GM12878 (cell line): ENCODE measurements around the gene TRIM39.

Experiments used
- CHD2 ChIP-seq: IDR thresholded peaks from 2 replicates; pipeline ENCODE4 v1.6.1; 2011; ENCODE audit warnings: low read depth, low read length, improper control_type of control experiment, borderline replicate concordance
- FOXM1 ChIP-seq: IDR thresholded peaks from 2 replicates; pipeline ENCODE4 v1.6.1; 2012; ENCODE audit warnings: low read depth, mild to moderate bottlenecking, inconsistent platforms, low read length, moderate library complexity
- HCFC1 ChIP-seq: fragments of 150-350 bp; IDR thresholded peaks from 2 replicates; pipeline ENCODE4 v1.6.1; 2014; ENCODE audit warnings: low read length
- LARP7 ChIP-seq: fragments of 450-650 bp; IDR thresholded peaks from 2 replicates; pipeline ENCODE4 v1.6.1; 2017; ENCODE audit warnings: mild to moderate bottlenecking
- NR2C2 ChIP-seq: IDR thresholded peaks from 2 replicates; pipeline ENCODE4 v1.6.1; 2011; ENCODE audit warnings: borderline replicate concordance, low read depth; ENCODE audit not compliant: control insufficient read depth, insufficient read length
- POLR2A ChIP-seq: IDR thresholded peaks from 2 replicates; pipeline ENCODE4 v1.6.1; 2011; ENCODE audit warnings: low read depth, mild to moderate bottlenecking, low read length
- STAT1 ChIP-seq: fragments of 450-650 bp; conservative IDR thresholded peaks from 2 replicates; pipeline ENCODE4 v1.6.1; 2014; ENCODE audit warnings: antibody characterized with exemption, mild to moderate bottlenecking
- TCF3 ChIP-seq: IDR thresholded peaks from 2 replicates; pipeline ENCODE4 v1.6.1; 2012; ENCODE audit warnings: low read depth, mild to moderate bottlenecking, low read length, borderline replicate concordance; ENCODE audit not compliant: insufficient read depth
- TF ChIP-seq, protein P1 (sequence below): fragments of 450-650 bp; formaldehyde crosslinking; IDR thresholded peaks from 2 replicates; pipeline ENCODE4 v1.5.0; 2022; ENCODE audit warnings: mild to moderate bottlenecking, missing genetic modification characterization
- TF ChIP-seq, protein P2 (sequence below), 3 experiments: IDR thresholded peaks in 2 of 3; conservative IDR thresholded peaks in 1 of 3; 2 replicates each; pipeline ENCODE4 v1.5.1; 2011; ENCODE audit warnings: low read depth in 3 of 3, low read length in 3 of 3, mild to moderate bottlenecking in 3 of 3, control low read depth in 2 of 3, moderate library complexity in 2 of 3, inconsistent platforms in 1 of 3, mixed read lengths in 1 of 3; ENCODE audit not compliant: control insufficient read depth in 2 of 3, insufficient read depth in 1 of 3; ENCODE audit errors: extremely low read depth in 1 of 3
- TF ChIP-seq, protein P3 (sequence below): fragments of 450-650 bp; IDR thresholded peaks from 2 replicates; pipeline ENCODE4 v1.6.1; 2018; ENCODE audit warnings: mild to moderate bottlenecking, low read depth, moderate library complexity; ENCODE audit not compliant: partially characterized antibody
- TF ChIP-seq, protein P4 (sequence below): IDR thresholded peaks from 2 replicates; pipeline ENCODE4 v1.6.1; 2012; ENCODE audit warnings: low read length, inconsistent platforms

DNA sequence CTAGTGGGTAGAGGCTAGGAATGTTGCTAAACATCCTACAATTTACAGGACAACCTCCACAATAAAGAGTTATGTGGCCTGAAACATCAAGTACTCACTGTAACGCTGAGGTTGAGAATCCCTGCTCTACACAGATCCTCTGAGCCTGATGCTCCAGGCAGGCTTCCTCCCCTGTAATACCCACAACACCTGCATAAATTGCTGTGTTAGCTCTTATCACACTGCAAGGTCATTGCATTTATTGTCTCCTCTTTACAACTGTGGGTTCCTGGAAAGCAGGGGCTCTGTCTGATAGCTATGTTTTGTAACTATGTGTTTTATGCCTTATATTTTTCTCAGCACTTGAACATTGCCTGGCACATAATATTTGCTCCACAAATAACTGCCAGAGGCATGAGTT is 29.8 kb downstream of the TRIM39 start:
- TF ChIP-seq, protein P1, sequence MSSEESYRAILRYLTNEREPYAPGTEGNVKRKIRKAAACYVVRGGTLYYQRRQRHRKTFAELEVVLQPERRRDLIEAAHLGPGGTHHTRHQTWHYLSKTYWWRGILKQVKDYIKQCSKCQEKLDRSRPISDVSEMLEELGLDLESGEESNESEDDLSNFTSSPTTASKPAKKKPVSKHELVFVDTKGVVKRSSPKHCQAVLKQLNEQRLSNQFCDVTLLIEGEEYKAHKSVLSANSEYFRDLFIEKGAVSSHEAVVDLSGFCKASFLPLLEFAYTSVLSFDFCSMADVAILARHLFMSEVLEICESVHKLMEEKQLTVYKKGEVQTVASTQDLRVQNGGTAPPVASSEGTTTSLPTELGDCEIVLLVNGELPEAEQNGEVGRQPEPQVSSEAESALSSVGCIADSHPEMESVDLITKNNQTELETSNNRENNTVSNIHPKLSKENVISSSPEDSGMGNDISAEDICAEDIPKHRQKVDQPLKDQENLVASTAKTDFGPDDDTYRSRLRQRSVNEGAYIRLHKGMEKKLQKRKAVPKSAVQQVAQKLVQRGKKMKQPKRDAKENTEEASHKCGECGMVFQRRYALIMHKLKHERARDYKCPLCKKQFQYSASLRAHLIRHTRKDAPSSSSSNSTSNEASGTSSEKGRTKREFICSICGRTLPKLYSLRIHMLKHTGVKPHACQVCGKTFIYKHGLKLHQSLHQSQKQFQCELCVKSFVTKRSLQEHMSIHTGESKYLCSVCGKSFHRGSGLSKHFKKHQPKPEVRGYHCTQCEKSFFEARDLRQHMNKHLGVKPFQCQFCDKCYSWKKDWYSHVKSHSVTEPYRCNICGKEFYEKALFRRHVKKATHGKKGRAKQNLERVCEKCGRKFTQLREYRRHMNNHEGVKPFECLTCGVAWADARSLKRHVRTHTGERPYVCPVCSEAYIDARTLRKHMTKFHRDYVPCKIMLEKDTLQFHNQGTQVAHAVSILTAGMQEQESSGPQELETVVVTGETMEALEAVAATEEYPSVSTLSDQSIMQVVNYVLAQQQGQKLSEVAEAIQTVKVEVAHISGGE (CRISPR knock-in tag), result no peak
- TF ChIP-seq, protein P2, sequence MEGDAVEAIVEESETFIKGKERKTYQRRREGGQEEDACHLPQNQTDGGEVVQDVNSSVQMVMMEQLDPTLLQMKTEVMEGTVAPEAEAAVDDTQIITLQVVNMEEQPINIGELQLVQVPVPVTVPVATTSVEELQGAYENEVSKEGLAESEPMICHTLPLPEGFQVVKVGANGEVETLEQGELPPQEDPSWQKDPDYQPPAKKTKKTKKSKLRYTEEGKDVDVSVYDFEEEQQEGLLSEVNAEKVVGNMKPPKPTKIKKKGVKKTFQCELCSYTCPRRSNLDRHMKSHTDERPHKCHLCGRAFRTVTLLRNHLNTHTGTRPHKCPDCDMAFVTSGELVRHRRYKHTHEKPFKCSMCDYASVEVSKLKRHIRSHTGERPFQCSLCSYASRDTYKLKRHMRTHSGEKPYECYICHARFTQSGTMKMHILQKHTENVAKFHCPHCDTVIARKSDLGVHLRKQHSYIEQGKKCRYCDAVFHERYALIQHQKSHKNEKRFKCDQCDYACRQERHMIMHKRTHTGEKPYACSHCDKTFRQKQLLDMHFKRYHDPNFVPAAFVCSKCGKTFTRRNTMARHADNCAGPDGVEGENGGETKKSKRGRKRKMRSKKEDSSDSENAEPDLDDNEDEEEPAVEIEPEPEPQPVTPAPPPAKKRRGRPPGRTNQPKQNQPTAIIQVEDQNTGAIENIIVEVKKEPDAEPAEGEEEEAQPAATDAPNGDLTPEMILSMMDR (IDR thresholded peaks at IDR 0.05 in 2 of 3, conservative IDR thresholded peaks at IDR 0.05 in 1 of 3; ENCODE audit: control insufficient read depth in 2 of 3, extremely low read depth in 1 of 3, insufficient read depth in 1 of 3, low read depth in 3 of 3, low read length in 3 of 3), result no peak
- TF ChIP-seq HCFC1 (no peak), NR2C2 (no peak), POLR2A (no peak), FOXM1 (no peak), TCF3 (no peak), CHD2 (no peak), LARP7 (no peak), STAT1 (no peak)
- TF ChIP-seq, protein P3, sequence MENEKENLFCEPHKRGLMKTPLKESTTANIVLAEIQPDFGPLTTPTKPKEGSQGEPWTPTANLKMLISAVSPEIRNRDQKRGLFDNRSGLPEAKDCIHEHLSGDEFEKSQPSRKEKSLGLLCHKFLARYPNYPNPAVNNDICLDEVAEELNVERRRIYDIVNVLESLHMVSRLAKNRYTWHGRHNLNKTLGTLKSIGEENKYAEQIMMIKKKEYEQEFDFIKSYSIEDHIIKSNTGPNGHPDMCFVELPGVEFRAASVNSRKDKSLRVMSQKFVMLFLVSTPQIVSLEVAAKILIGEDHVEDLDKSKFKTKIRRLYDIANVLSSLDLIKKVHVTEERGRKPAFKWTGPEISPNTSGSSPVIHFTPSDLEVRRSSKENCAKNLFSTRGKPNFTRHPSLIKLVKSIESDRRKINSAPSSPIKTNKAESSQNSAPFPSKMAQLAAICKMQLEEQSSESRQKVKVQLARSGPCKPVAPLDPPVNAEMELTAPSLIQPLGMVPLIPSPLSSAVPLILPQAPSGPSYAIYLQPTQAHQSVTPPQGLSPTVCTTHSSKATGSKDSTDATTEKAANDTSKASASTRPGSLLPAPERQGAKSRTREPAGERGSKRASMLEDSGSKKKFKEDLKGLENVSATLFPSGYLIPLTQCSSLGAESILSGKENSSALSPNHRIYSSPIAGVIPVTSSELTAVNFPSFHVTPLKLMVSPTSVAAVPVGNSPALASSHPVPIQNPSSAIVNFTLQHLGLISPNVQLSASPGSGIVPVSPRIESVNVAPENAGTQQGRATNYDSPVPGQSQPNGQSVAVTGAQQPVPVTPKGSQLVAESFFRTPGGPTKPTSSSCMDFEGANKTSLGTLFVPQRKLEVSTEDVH, result no peak
- TF ChIP-seq, protein P4, sequence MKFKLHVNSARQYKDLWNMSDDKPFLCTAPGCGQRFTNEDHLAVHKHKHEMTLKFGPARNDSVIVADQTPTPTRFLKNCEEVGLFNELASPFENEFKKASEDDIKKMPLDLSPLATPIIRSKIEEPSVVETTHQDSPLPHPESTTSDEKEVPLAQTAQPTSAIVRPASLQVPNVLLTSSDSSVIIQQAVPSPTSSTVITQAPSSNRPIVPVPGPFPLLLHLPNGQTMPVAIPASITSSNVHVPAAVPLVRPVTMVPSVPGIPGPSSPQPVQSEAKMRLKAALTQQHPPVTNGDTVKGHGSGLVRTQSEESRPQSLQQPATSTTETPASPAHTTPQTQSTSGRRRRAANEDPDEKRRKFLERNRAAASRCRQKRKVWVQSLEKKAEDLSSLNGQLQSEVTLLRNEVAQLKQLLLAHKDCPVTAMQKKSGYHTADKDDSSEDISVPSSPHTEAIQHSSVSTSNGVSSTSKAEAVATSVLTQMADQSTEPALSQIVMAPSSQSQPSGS, result no peak
